ENCODE results near the gene ZNF610.

- TF ChIP-seq CTCF (IDR thresholded peaks at IDR 0.05; ENCODE audit: insufficient read depth, low read depth, low read length): no peak
- TF ChIP-seq EZH2 (IDR thresholded peaks at IDR 0.05; ENCODE audit: insufficient read depth, low read length): no peak
These were observed 74.2 kb downstream of the ZNF610 start for GRCh38 chr19:52410276-52410675.
